Neutrophil (primary cell): ENCODE measurements around the gene FAM120C.

Experiments used
- H3K27ac ChIP-seq: fragments of 200-600 bp; sonication (generic); 2 replicates; pipeline ENCODE4 v1.5.1; 2016; ENCODE audit warnings: mild to moderate bottlenecking, moderate library complexity
- H3K27me3 ChIP-seq: fragments of 200-600 bp; sonication (generic); 2 replicates; pipeline ENCODE4 v1.6.0; 2016; ENCODE audit warnings: mild to moderate bottlenecking
- H3K36me3 ChIP-seq: fragments of 200-600 bp; sonication (generic); 2 replicates; pipeline ENCODE4 v1.5.1; 2017
- H3K4me1 ChIP-seq, 2 experiments: fragments of 200-600 bp in 1 of 2; sonication (generic) in 1 of 2; 1 replicate in 1 of 2; 2 replicates in 1 of 2; pipeline versions ENCODE4 v1.5.1 to v1.6.1; 2013 to 2016; ENCODE audit warnings: low read depth in 1 of 2, low read length in 1 of 2, mild to moderate bottlenecking in 1 of 2, moderate library complexity in 1 of 2; ENCODE audit not compliant: control insufficient read depth in 1 of 2, insufficient read depth in 1 of 2
- H3K4me3 ChIP-seq, 2 experiments: fragments of 200-600 bp in 1 of 2; sonication (generic) in 1 of 2; 1 replicate in 1 of 2; 2 replicates in 1 of 2; pipeline ENCODE4 v1.5.1; 2013 to 2016; ENCODE audit warnings: low read depth in 1 of 2, low read length in 1 of 2, mild to moderate bottlenecking in 1 of 2, moderate library complexity in 1 of 2
- H3K9me3 ChIP-seq: fragments of 200-600 bp; sonication (generic); 2 replicates; pipeline ENCODE4 v1.5.1; 2016
- TF ChIP-seq, protein P1 (sequence below): fragments of 200-600 bp; sonication (generic); IDR thresholded peaks from 2 replicates; pipeline ENCODE4 v1.5.1; 2016; ENCODE audit warnings: antibody characterized with exemption

FAM120C gene

DNA sequence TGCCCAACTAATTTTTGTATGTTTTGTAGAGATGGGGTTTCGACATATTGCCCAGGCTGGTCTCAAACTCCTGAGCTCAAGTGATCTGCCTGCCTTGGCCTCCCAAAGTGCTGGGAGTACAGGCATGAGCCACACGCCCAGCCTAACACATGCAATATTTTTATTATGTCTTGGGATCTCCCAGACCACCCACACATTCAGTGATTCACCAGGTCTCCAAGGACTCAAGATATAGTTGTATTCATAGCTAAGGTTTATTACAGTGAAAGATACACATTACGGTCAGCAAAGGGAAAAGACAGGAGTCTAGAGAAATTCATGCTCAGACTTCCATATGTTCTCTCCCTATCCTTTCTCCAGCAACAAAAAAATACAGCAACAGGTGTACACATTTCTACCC is 25.5 kb upstream of the FAM120C start:
- Histone ChIP-seq H3K27me3 (no peaks in the 10 kb centered on the region), H3K36me3 (no peaks in the 10 kb centered on the region), H3K4me3 (no peak overlapping the region), H3K4me1 (no peaks in the 10 kb centered on the region), H3K27ac (no peak overlapping the region), H3K9me3 (no peaks in the 10 kb centered on the region)
- TF ChIP-seq, protein P1, sequence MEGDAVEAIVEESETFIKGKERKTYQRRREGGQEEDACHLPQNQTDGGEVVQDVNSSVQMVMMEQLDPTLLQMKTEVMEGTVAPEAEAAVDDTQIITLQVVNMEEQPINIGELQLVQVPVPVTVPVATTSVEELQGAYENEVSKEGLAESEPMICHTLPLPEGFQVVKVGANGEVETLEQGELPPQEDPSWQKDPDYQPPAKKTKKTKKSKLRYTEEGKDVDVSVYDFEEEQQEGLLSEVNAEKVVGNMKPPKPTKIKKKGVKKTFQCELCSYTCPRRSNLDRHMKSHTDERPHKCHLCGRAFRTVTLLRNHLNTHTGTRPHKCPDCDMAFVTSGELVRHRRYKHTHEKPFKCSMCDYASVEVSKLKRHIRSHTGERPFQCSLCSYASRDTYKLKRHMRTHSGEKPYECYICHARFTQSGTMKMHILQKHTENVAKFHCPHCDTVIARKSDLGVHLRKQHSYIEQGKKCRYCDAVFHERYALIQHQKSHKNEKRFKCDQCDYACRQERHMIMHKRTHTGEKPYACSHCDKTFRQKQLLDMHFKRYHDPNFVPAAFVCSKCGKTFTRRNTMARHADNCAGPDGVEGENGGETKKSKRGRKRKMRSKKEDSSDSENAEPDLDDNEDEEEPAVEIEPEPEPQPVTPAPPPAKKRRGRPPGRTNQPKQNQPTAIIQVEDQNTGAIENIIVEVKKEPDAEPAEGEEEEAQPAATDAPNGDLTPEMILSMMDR: no peak

DNA sequence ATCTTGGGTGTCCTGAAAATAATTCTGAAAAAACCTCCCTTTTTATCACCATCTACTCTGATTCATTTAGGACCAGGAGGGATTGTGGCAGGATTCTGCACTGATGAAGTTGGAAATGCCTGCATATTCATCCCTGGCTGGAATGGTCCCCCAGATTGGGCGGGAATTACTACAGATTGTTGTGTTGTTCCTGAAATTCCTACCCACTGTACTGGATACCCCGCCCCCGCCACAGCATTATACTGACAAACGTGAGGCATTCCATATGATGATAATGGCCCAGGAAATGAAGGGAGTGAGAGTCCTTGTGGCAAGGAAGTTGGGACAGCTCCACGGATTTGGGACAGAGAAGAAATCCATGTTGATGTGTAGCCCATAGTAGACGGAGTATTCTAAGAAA is 15.2 kb upstream of the FAM120C start:
- Histone ChIP-seq H3K27me3 (peaks cover 19% of the 10 kb centered on the region), H3K4me1 (no peaks in the 10 kb centered on the region), H3K4me3 (no peak overlapping the region), H3K27ac (no peak overlapping the region), H3K9me3 (no peaks in the 10 kb centered on the region), H3K36me3 (no peaks in the 10 kb centered on the region)
- TF ChIP-seq, protein P1: no peak

DNA sequence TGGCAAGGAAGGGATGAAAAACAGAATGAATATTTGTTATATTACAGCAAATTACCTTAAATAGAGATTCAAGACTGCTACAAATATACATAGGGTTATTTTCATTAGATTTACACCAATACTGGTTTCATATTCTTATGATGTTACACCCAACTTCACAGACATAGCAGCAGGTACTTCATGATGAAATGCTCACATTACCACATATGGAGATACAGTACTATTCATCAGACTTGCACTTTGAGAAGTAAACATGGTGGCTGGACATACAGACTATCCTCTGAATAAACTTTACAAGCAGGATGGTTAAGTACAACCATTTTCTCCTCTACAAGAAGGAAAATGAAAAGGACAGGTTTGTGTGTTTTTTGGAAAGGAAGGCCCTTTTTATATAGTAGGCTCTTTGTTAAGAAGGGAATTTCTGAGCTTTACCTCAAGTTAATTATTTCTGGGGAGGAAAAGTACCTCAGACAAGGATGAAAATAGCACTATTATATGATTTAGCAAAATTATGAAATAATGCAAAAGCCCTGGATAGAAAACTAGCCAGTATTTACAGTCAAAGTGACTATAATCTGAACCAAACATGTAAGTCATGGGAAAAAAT is 12.0 kb upstream of the FAM120C start:
- Histone ChIP-seq H3K27ac (no peak overlapping the region), H3K4me3 (no peak overlapping the region), H3K36me3 (no peaks in the 10 kb centered on the region), H3K27me3 (peaks cover 19% of the 10 kb centered on the region), H3K9me3 (no peaks in the 10 kb centered on the region), H3K4me1 (no peaks in the 10 kb centered on the region)
- TF ChIP-seq, protein P1: no peak

DNA sequence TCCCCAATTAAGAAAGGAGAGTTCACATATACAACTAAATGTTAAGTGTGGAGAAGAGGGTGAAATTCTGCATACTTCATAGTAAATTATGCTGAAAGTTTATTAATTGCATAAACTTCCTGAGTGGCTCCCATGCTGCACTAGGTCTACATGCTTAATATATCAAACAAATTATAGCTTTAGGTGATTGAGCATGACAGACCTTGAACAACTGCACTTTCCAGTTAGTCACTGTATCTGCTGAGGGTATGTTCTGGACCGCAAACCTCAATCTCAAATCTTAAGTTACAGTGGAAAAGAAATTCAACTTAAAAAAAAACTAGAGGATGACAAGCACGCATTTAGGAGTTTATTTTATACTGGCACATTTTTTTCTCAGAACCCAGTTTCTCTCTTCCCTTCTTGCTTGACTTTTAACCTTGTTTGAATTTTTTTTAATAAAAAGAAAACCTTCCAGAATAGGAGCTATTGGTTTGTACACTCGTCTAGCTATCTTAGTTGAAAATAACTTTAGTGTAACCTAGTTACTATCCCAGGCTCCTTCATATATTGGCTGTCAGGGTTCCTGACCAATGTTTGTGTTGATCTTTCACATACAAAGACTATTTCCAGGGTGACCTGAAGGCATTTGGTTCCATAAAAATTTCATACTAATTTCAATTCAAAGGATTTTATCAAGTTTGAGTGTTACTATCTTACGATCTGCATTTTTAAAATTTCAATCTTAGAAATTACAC is 10.2 kb upstream of the FAM120C start:
- H3K36me3 ChIP-seq: no peaks in the 10 kb centered on the region
- H3K27ac ChIP-seq: no peak overlapping the region
- TF ChIP-seq, protein P1: no peak
- peaks cover 19% of the 10 kb centered on the region for H3K27me3 ChIP-seq
- no peak overlapping the region for H3K4me3 ChIP-seq
- no peaks in the 10 kb centered on the region for H3K9me3 ChIP-seq
- H3K4me1 ChIP-seq: no peaks in the 10 kb centered on the region

DNA sequence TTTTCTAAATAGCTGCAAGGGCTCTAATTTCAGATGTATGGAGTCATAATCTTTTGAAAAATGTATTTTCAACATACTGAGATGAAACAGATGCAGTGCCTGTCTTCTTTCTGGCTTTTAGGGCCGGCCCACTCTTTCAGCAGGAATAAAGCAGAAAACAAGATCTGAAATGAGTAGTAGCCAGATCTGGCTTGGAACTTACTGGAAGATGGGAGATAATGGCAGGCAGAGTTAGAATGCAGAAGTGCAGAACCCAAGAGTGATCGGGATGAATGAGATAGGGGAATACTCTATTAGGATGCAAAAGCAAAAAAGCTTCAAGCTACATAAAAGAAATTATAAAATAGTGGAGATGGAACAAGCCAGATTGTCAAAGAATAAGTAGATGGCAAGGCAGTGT is 1.4 kb upstream of the FAM120C start:
- Histone ChIP-seq H3K36me3 (no peaks in the 10 kb centered on the region), H3K27me3 (no peaks in the 10 kb centered on the region)

More for the DNA sequence above, 1.4 kb upstream of the FAM120C start:
- Histone ChIP-seq H3K27ac (no peak overlapping the region), H3K4me3 (no peak overlapping the region), H3K4me1 (peaks cover 0 to 2% of the 10 kb centered on the region in 2 experiments), H3K9me3 (no peaks in the 10 kb centered on the region)
- TF ChIP-seq, protein P1: no peak
